ENCODE measurements around the gene BPIFB3. TPM values are rescaled to one million over a fixed set of nuclear protein-coding genes. Genes with fewer than 3 reads are reported as not detected.

The BPIFB3 gene
- total and polyA plus RNA-seq, 12 donors = not detected

DNA sequence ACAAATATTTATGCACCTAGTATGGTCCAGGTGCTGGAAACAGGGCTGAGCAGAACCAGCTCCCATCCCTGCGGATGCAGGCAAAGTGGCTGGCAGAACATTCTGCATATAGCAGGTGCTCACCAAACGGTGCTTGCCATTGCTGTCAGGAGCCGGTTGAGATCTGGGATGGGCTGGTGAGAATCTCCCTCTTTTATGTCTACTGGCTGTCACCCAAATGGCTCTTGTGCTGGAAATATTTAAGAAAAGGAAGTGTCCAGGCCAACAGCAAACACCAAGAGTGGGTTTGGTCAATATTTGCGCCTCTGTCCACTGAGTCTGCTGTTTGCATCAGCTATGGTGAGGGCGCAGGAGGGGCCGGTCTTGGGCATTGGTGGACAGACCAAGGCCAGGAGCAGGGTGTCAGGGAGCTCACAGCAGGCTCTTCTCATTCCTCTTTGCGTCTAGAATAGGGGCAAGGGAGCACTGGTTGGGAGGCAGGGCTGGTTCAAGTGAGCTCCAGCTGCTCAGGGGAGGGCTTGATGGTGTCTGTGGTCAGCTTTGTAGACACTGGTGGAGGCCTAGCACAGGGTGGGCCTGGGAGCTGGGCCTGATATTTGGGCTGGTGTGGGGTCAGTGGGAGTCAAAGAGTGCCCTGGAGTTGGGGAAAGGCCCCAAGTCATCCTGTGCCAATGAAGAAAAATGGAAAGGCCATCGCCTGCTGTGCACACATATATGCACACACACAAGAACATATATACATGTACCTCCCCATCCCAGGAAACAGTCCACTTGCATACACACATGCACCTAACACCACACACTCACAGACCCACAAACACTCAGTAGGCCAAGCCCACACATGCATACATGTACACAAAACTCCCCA, 47.6 kb upstream of the BPIFB3 start:
- no peaks in the 10 kb centered on the region for H3K4me1 ChIP-seq (replicated peaks in 1 of 2)
- H3K27me3 ChIP-seq = no peaks in the 10 kb centered on the region
- TF ChIP-seq POLR2A (IDR thresholded peaks at IDR 0.05) = no peak
- TF ChIP-seq, protein P1, sequence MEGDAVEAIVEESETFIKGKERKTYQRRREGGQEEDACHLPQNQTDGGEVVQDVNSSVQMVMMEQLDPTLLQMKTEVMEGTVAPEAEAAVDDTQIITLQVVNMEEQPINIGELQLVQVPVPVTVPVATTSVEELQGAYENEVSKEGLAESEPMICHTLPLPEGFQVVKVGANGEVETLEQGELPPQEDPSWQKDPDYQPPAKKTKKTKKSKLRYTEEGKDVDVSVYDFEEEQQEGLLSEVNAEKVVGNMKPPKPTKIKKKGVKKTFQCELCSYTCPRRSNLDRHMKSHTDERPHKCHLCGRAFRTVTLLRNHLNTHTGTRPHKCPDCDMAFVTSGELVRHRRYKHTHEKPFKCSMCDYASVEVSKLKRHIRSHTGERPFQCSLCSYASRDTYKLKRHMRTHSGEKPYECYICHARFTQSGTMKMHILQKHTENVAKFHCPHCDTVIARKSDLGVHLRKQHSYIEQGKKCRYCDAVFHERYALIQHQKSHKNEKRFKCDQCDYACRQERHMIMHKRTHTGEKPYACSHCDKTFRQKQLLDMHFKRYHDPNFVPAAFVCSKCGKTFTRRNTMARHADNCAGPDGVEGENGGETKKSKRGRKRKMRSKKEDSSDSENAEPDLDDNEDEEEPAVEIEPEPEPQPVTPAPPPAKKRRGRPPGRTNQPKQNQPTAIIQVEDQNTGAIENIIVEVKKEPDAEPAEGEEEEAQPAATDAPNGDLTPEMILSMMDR (IDR thresholded peaks at IDR 0.05) = no peak
- no peak for DNase-seq
- H3K4me3 ChIP-seq = no peak overlapping the region
- no peaks in the 10 kb centered on the region for H3K36me3 ChIP-seq (replicated peaks in 1 of 2)
- intact Hi-C loops (cut with DNase I) = no loop called here
- H3K27ac ChIP-seq = no peak overlapping the region
- 75 to 90% (median 77%) methylated on average over 7 to 8 of the region's 8 CpGs for WGBS, 4 donors
- H3K9me3 ChIP-seq (replicated peaks in 1 of 3) = no peaks in the 10 kb centered on the region

DNA sequence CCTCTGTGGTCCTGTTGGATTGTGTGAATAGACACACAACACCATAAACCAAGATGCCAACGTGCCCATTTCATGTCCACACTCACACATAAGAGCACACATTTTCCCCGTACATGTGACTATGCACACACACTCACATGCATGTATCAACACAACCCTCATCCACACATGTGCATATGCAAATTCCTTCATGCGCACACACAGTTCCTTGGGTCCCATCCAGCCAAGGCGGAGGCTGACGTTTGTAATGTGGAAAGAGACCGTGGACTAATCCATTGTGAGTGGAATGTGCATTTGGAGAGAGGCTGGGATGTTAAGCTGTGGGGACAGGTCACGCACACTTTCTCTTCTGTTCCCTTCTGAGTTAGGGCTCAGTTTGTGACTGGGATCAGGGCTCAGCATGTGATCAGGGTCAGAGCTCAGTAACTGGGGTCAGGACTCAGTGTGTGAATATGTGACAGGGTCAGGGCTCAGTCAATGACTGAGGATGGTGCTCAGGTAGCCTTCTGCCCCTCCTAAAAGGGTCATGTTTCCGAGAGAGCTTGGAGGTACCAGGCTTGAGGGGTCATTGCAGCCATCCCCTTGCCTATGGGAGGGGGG, 46.8 kb upstream of the BPIFB3 start:
- no peak overlapping the region for H3K4me3 ChIP-seq
- H3K27ac ChIP-seq = no peak overlapping the region
- H3K9me3 ChIP-seq (replicated peaks in 1 of 3) = no peaks in the 10 kb centered on the region
- DNase-seq = no peak
- no peaks in the 10 kb centered on the region for H3K4me1 ChIP-seq (replicated peaks in 1 of 2)
- TF ChIP-seq, protein P1 (IDR thresholded peaks at IDR 0.05) = no peak
- TF ChIP-seq POLR2A (IDR thresholded peaks at IDR 0.05) = no peak
- no peaks in the 10 kb centered on the region for H3K27me3 ChIP-seq
- H3K36me3 ChIP-seq (replicated peaks in 1 of 2) = no peaks in the 10 kb centered on the region
- intact Hi-C loops (cut with DNase I) = no loop called here
- WGBS, 4 donors = 83 to 91% (median 88%) methylated on average over 7 to 8 of the region's 8 CpGs

DNA sequence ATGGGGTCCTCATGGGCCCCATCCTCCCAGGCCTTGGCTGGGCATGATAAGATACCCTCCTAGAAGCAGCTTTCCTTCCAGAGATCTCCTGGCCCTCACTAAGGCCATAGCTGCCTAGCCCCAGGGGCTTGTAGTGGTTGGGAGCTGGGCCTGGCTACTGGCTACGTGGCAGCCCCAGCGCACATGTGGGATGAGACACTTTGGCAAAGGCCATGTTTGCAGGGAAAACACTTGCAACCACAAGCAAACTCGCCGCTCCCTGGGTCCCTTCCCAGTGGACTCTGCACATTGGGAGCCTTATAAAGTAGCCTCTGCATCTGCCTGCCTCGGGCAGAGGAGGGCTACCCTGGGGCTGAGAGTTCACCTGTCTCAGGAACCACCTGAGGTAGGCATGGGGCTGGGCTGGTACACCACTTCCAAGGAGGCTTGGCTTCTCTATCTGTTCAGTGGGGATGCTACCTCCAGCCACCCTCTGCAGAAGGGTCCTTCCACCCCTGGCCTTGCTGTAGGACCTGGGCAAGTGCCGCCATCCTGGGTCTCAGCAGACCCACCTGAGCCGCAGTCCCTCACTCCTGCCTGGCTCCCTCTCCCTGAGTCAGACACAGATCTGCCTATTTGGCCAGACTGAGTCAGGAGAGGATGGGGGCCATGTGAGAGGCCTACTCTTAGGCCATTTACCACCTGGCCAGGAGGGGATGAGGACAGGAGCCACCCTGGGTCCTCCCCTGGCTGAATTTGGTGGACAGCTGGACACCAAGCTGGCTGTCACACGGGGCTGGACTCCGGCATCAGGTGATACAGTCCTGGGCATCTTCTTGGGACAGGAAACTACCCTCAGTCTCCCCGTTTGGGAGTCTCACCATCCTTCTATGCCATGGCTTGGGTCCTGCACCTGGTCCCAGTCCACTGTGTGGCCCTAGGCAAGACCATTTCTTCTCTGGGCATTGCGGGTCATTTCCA, 46.0 kb upstream of the BPIFB3 start, which contains the start of gene BPIFB2:
BPIFB2 (plus strand) TSS at position 329 of the 960 bp plus-strand sequence. CDS start 871 bp downstream, outside the sequence.
- no peak for TF ChIP-seq POLR2A (IDR thresholded peaks at IDR 0.05)
- TF ChIP-seq, protein P1 (IDR thresholded peaks at IDR 0.05) = no peak
- DNase-seq = no peak
- Histone ChIP-seq H3K9me3 (replicated peaks in 1 of 3) (no peaks in the 10 kb centered on the region), H3K4me1 (replicated peaks in 1 of 2) (no peaks in the 10 kb centered on the region), H3K36me3 (replicated peaks in 1 of 2) (no peaks in the 10 kb centered on the region), H3K27me3 (no peaks in the 10 kb centered on the region), H3K27ac (no peak within 1 kb of the TSS), H3K4me3 (no peak within 1 kb of the TSS)
- intact Hi-C loops (cut with DNase I) = no loop called here
- 78 to 93% (median 85%) methylated on average over 5 to 11 of the region's 11 CpGs for WGBS, 4 donors

All from adrenal gland (tissue), 12 donors.